Measurements from ENCODE around the gene SARDH.

GRCh38 chr9:133653638-133654037, 84.5 kb downstream of the SARDH start:
- no peak for TF ChIP-seq CTCF (IDR thresholded peaks at IDR 0.05)
- no peak for TF ChIP-seq POLR2A (IDR thresholded peaks at IDR 0.05)
